GM12878 (cell line): ENCODE measurements around the gene SLX4IP. TPM values are rescaled to one million over a fixed set of nuclear protein-coding genes. Genes with fewer than 3 reads are reported as not detected.

Experiments used
- ATAC-seq: fragments of 200-7000 bp; cut with Tn5 transposase; 3 replicates; pipeline ENCODE4 v1.9.1; 2020; ENCODE audit warnings: mild to moderate bottlenecking, moderate library complexity
- BruUV-seq: library from RNA; stranded (reverse); fragments of 400-500 nt; replicated peaks from 2 replicates; lab custom pipeline; 2021; lab: Mats Ljungman, UMichigan
- CTCF ChIA-PET: fragments of 300-600 bp; sonication (Branson Sonifier 250); formaldehyde crosslinking; extraction: SDS; loops from one replicate; lab custom pipeline; 2021; ENCODE audit warnings: inconsistent platforms; lab: Yijun Ruan, JAX
- POLR2A ChIA-PET: fragments of 350-600 bp; formaldehyde crosslinking; extraction: SDS; loops from one replicate; lab custom pipeline; 2021; ENCODE audit warnings: inconsistent platforms; lab: Charles Lee
- RAD21 ChIA-PET: fragments of 300-600 bp; sonication (Branson Sonifier 250); formaldehyde crosslinking; loops from one replicate; lab custom pipeline; 2023; ENCODE audit warnings: antibody characterized with exemption; ENCODE audit not compliant: unreplicated experiment; lab: Charles Lee
- SMC1A ChIA-PET: fragments of 300-600 bp; sonication (Branson Sonifier 250); formaldehyde crosslinking; loops from one replicate; lab custom pipeline; 2023; ENCODE audit not compliant: unreplicated experiment, uncharacterized antibody; lab: Charles Lee
- DNase-seq: peaks from one replicate; pipeline ENCODE4 v3.0.0-alpha.2; 2011; ENCODE audit warnings: low read depth, low spot score
- FAIRE-seq: peaks from 3 replicates; lab custom pipeline; 2011; peaks lifted over from hg19 to GRCh38; lab: Jason Lieb, UNC
- H2AFZ ChIP-seq: 2 replicates; pipeline ENCODE4 v1.6.0; 2011; ENCODE audit warnings: low read depth, low read length, control low read depth; ENCODE audit not compliant: control insufficient read depth
- H3K27ac ChIP-seq: 2 replicates; pipeline ENCODE4 v1.5.1; 2011; ENCODE audit warnings: control low read depth; ENCODE audit not compliant: control insufficient read depth, insufficient read depth
- H3K27me3 ChIP-seq, 2 experiments: replicated peaks in 1 of 2; 2 replicates each; pipeline versions ENCODE4 v1.6.0 to v1.6.1; 2011; ENCODE audit warnings: low read length in 1 of 2; ENCODE audit not compliant: control insufficient read depth in 2 of 2, insufficient read depth in 2 of 2
- H3K36me3 ChIP-seq, 2 experiments: 2 replicates each; pipeline ENCODE4 v1.5.1; 2011; ENCODE audit warnings: low read length in 1 of 2; ENCODE audit not compliant: control insufficient read depth in 2 of 2, insufficient read depth in 2 of 2
- H3K4me1 ChIP-seq: 2 replicates; pipeline ENCODE4 v1.6.1; 2011; ENCODE audit warnings: mild to moderate bottlenecking, low read length, moderate library complexity, mixed read lengths; ENCODE audit not compliant: control insufficient read depth, insufficient read depth
- H3K4me2 ChIP-seq: 2 replicates; pipeline ENCODE4 v1.6.0; 2011; ENCODE audit warnings: control low read depth; ENCODE audit not compliant: control insufficient read depth, insufficient read depth
- H3K4me3 ChIP-seq: fragments of 200-600 bp; sonication (generic); 2 replicates; pipeline ENCODE4 v1.5.1; 2016
- H3K79me2 ChIP-seq: 2 replicates; pipeline ENCODE4 v1.6.0; 2011; ENCODE audit warnings: low read length; ENCODE audit not compliant: control insufficient read depth, insufficient read depth
- H3K9ac ChIP-seq: 2 replicates; pipeline ENCODE4 v1.8.0; 2011; ENCODE audit warnings: low read length, control low read depth, mixed read lengths; ENCODE audit not compliant: control insufficient read depth, insufficient read depth
- H3K9me3 ChIP-seq: replicated peaks from 3 replicates; pipeline ENCODE4 v1.5.1; 2011; ENCODE audit warnings: mild to moderate bottlenecking, low read length; ENCODE audit not compliant: control insufficient read depth, insufficient read depth
- H4K20me1 ChIP-seq: 2 replicates; pipeline ENCODE4 v1.6.0; 2011; ENCODE audit not compliant: control insufficient read depth, insufficient read depth
- ASH2L ChIP-seq: fragments of 300-600, 200-600 bp; sonication (generic); IDR thresholded peaks from 2 replicates; pipeline ENCODE4 v1.6.1; 2017; ENCODE audit warnings: low read depth, mild to moderate bottlenecking, borderline replicate concordance
- EED ChIP-seq: sonication (generic); IDR thresholded peaks from 2 replicates; pipeline ENCODE4 v1.6.1; 2016; ENCODE audit warnings: antibody characterized with exemption, low read depth
- POLR2A ChIP-seq: IDR thresholded peaks from 2 replicates; pipeline ENCODE4 v1.6.1; 2011; ENCODE audit warnings: low read depth, mild to moderate bottlenecking, low read length
- RCOR1 ChIP-seq: conservative IDR thresholded peaks from 2 replicates; pipeline ENCODE4 v1.6.1; 2012; ENCODE audit warnings: low read depth, low read length, improper control_type of control experiment
- SMAD5 ChIP-seq: IDR thresholded peaks from 2 replicates; pipeline ENCODE4 v1.6.1; 2016; ENCODE audit warnings: antibody characterized with exemption, low read depth
- WGBS: methylation state at CpG from one replicate; pipeline ENCODE4 v1.1.6; 2016; ENCODE audit warnings: low lambda C conversion rate; ENCODE audit not compliant: insufficient replicate concordance, insufficient coverage; ENCODE audit errors: missing lambda C conversion rate; 5-methylcytosine and 5-hydroxymethylcytosine counted together
- in situ Hi-C: fragments of 300-500 bp; cut with MboI; formaldehyde crosslinking; loops from 9 replicates; pipeline ENCODE4 v1.14.3; 2018; ENCODE audit warnings: mixed read lengths
- intact Hi-C: fragments of 100-400 bp; cut with micrococcal nuclease; formaldehyde crosslinking; loops from one replicate; pipeline ENCODE4 v1.14.2; 2022; ENCODE audit not compliant: unreplicated experiment
- polyA plus RNA-seq, 11 experiments: library from polyadenylated mRNA; depleted of rRNA in 4 of 11; unstranded in 6 of 11; stranded (reverse) in 5 of 11; fragments of >200 nt; fragmentation: Nextera tagmentation in 4 of 11; fragmentation: Illumina TruSeq in 1 of 11; extraction: Ambion mirVana in 4 of 11; extraction: Trizol in 1 of 11; gene quantifications; 1 replicate in 1 of 11; 2 replicates in 10 of 11; pipeline versions ENCODE4 v1.2.1 to v1.2.3, GENCODE V29; 2011 to 2016; ENCODE audit warnings: inconsistent platforms in 2 of 11, missing spikeins in 2 of 11, low read depth in 1 of 11
- total RNA-seq, 4 experiments: library from RNA; depleted of rRNA in 3 of 4; stranded (reverse); fragments of >200 nt in 3 of 4; fragmentation: Illumina TruSeq in 1 of 4; extraction: Trizol in 1 of 4; gene quantifications; 2 replicates each; pipeline versions ENCODE4 v1.2.1 to v1.2.3, GENCODE V29; 2013 to 2021
- TF ChIP-seq, protein P1 (sequence below): IDR thresholded peaks from 2 replicates; pipeline ENCODE4 v1.6.1; 2012; ENCODE audit warnings: improper control_type of control experiment, low read depth, low read length; ENCODE audit not compliant: insufficient replicate concordance

Gene SLX4IP
- total and polyA plus RNA-seq, 10 of the 15 experiments (the other 5 are each of a cell fraction or from before 2014, with no cell fraction given) = 2.2 to 11.0 (median 6.3) TPM

DNA sequence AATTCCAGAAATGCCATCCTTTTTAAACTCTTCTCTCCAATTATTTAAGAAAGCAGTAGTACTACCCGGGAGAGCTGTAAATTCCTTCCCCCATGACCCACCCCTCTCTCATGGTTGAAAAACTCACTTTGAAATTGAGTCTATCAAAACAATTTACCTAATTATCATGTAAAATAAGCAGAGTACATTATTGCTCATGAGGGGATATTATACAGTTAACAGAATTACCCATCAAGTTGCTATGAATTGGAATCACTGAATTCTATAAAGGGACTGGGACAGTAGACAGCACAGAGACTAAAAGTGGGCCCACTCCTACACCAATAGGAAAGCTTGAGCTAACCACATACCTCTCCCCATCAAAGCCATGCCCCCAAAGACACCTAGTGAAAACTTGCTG, 222.3 kb downstream of the SLX4IP start (continued):
- TF ChIP-seq, protein P1, sequence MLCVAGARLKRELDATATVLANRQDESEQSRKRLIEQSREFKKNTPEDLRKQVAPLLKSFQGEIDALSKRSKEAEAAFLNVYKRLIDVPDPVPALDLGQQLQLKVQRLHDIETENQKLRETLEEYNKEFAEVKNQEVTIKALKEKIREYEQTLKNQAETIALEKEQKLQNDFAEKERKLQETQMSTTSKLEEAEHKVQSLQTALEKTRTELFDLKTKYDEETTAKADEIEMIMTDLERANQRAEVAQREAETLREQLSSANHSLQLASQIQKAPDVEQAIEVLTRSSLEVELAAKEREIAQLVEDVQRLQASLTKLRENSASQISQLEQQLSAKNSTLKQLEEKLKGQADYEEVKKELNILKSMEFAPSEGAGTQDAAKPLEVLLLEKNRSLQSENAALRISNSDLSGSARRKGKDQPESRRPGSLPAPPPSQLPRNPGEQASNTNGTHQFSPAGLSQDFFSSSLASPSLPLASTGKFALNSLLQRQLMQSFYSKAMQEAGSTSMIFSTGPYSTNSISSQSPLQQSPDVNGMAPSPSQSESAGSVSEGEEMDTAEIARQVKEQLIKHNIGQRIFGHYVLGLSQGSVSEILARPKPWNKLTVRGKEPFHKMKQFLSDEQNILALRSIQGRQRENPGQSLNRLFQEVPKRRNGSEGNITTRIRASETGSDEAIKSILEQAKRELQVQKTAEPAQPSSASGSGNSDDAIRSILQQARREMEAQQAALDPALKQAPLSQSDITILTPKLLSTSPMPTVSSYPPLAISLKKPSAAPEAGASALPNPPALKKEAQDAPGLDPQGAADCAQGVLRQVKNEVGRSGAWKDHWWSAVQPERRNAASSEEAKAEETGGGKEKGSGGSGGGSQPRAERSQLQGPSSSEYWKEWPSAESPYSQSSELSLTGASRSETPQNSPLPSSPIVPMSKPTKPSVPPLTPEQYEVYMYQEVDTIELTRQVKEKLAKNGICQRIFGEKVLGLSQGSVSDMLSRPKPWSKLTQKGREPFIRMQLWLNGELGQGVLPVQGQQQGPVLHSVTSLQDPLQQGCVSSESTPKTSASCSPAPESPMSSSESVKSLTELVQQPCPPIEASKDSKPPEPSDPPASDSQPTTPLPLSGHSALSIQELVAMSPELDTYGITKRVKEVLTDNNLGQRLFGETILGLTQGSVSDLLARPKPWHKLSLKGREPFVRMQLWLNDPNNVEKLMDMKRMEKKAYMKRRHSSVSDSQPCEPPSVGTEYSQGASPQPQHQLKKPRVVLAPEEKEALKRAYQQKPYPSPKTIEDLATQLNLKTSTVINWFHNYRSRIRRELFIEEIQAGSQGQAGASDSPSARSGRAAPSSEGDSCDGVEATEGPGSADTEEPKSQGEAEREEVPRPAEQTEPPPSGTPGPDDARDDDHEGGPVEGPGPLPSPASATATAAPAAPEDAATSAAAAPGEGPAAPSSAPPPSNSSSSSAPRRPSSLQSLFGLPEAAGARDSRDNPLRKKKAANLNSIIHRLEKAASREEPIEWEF = no peak
- TF ChIP-seq RCOR1 (no peak), SMAD5 (no peak)

DNA sequence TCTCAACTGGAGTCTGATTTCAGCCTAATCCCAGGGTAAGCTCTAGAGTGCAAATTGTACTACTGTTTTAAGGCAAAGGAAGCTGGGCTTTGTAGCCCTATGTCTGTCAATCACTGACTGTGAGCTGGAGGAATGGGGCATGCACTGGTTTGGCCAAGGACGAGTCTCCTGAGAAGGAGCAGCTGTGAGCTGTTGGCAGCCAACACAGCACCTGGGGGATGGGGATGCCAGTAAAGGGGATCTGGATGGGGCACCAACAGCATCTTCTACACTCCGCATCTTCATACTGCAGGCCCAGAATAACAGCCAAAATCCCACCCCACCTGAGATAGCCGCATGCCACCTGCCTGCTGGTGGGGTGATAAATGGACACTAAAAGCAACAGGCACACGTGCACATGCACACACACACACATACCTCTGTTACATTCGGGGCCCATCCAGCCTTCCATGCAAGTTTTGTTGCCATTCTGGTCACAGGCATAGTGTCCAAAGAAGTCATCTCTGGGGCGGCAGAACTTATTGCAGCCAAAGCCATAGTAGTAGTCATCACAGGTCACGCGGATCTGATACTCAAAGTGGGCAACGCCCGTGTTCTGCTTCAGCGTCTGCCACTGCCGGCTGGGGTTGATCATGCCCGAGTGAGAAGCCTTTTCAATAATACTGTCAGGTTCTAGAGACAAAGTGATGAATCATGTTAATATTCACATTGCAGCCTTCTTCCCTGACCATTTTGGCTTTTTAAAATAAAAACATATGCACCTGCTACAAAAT, 223.1 kb downstream of the SLX4IP start:
- H3K4me2 ChIP-seq = no peak overlapping the region
- no peaks in the 10 kb centered on the region for H3K9me3 ChIP-seq
- FAIRE-seq (no peak), ATAC-seq (no peak), DNase-seq (no peak)
- ChIA-PET POLR2A (no interaction called here), RAD21 (no interaction called here), CTCF (interaction anchor here (1.1 kb wide), 1 partner anchor 16 kb away, joined by 4 read pairs; the partner anchor contains the start of gene JAG1), SMC1A (interaction anchor here (0.7 kb wide), 1 partner anchor 13 kb away, joined by 3 read pairs; no protein-coding TSS in a partner anchor)
- no peaks in the 10 kb centered on the region for H3K27me3 ChIP-seq
- no peak overlapping the region for H3K27ac ChIP-seq
- no peak overlapping the region for H3K4me3 ChIP-seq
- peaks cover 1 to 2% of the 10 kb centered on the region in 2 experiments for H3K36me3 ChIP-seq
- BruUV-seq = no TSS peak
- peaks cover 2% of the 10 kb centered on the region; the same call in 1 of the 2 replicates for H4K20me1 ChIP-seq
- TF ChIP-seq ASH2L (no peak), EED (no peak), POLR2A (no peak)
- H3K4me1 ChIP-seq = peaks cover 17% of the 10 kb centered on the region
- in situ Hi-C loops = no loop called here
- no peaks in the 10 kb centered on the region for H3K79me2 ChIP-seq
- WGBS = 54% methylated on average over 13 of the region's 13 CpGs
- intact Hi-C loops = no loop called here
- no peak overlapping the region for H3K9ac ChIP-seq
- H2AFZ ChIP-seq = no peak overlapping the region
